Immature natural killer cell (primary cell): Measurements from ENCODE around the gene RPN2. TPM values are rescaled to one million over a fixed set of nuclear protein-coding genes. Genes with fewer than 3 reads are reported as not detected.

Experiments
- DNase-seq, 3 donors: peaks; one replicate each; pipeline ENCODE4 v3.0.0; 2022; ENCODE audit warnings: mixed read lengths in 1 of 3
- H3K27ac Mint-ChIP-seq, 6 donors: one replicate each; pipeline ENCODE4 v1.8.0; 2020; ENCODE audit warnings: mixed read lengths in 6 of 6, mild to moderate bottlenecking in 5 of 6, inconsistent platforms in 4 of 6, moderate library complexity in 3 of 6
- H3K27me3 Mint-ChIP-seq, 3 donors: one replicate each; pipeline ENCODE4 v1.8.0; 2020 to 2021; ENCODE audit warnings: low read depth in 3 of 3, mild to moderate bottlenecking in 3 of 3, mixed read lengths in 3 of 3, moderate library complexity in 3 of 3, inconsistent platforms in 1 of 3
- H3K36me3 Mint-ChIP-seq, 3 donors: one replicate each; pipeline ENCODE4 v1.8.0; 2020; ENCODE audit warnings: mixed read lengths in 3 of 3, inconsistent platforms in 2 of 3, mild to moderate bottlenecking in 2 of 3
- H3K4me1 Mint-ChIP-seq, 2 donors: one replicate each; pipeline ENCODE4 v1.8.0; 2020; ENCODE audit warnings: inconsistent platforms in 2 of 2, mild to moderate bottlenecking in 2 of 2, mixed read lengths in 2 of 2, moderate library complexity in 1 of 2
- H3K4me3 Mint-ChIP-seq, 5 donors: one replicate each; pipeline ENCODE4 v1.8.0; 2020; ENCODE audit warnings: mild to moderate bottlenecking in 5 of 5, mixed read lengths in 5 of 5, inconsistent platforms in 3 of 5, moderate library complexity in 3 of 5
- H3K9me3 Mint-ChIP-seq, 6 donors: one replicate each; pipeline ENCODE4 v1.8.0; 2020; ENCODE audit warnings: mild to moderate bottlenecking in 6 of 6, mixed read lengths in 6 of 6, inconsistent platforms in 4 of 6, moderate library complexity in 3 of 6
- polyA plus RNA-seq, 3 donors: library from polyadenylated mRNA; unstranded; fragments of 300-500 nt; fragmentation: Illumina TruSeq; gene quantifications; one replicate each; pipeline ENCODE4 v1.2.3, GENCODE V29; 2021

RPN2 gene
- polyA plus RNA-seq, 3 donors from 2014 or later = 238 to 353 (median 312) TPM

GRCh38 chr20:37209193-37209592 is 30.1 kb downstream of the RPN2 start:
- Mint-ChIP-seq H3K27me3 (no peaks in the 10 kb centered on the region), H3K9me3 (no peaks in the 10 kb centered on the region), H3K27ac (no peak overlapping the region), H3K4me1 (peaks cover 0 to 2% of the 10 kb centered on the region in 2 donors), H3K4me3 (no peak overlapping the region), H3K36me3 (peaks cover 9 to 43% (median 27%) of the 10 kb centered on the region in 3 donors)
- no peak for DNase-seq

- no peaks in the 10 kb centered on the region for H3K27me3 Mint-ChIP-seq
- peak overlapping the region in 1 of 6 donors; percentile 31 for H3K27ac Mint-ChIP-seq
- DNase-seq = no peak
- H3K9me3 Mint-ChIP-seq = no peaks in the 10 kb centered on the region
- H3K4me1 Mint-ChIP-seq = peaks cover 0 to 2% of the 10 kb centered on the region in 2 donors
- H3K36me3 Mint-ChIP-seq = peaks cover 14 to 42% (median 29%) of the 10 kb centered on the region in 3 donors
- H3K4me3 Mint-ChIP-seq = no peak overlapping the region
Observed at GRCh38 chr20:37209661-37210314, 30.7 kb downstream of the RPN2 start.

GRCh38 chr20:37218441-37218840 is 39.3 kb downstream of the RPN2 start:
- no peak overlapping the region for H3K4me3 Mint-ChIP-seq
- H3K27me3 Mint-ChIP-seq = peaks cover 0 to 1% (median 0%) of the 10 kb centered on the region in 3 donors
- no peaks in the 10 kb centered on the region for H3K9me3 Mint-ChIP-seq
- H3K36me3 Mint-ChIP-seq = peaks cover 12 to 28% (median 14%) of the 10 kb centered on the region in 3 donors
- H3K27ac Mint-ChIP-seq = no peak overlapping the region
- H3K4me1 Mint-ChIP-seq = peaks cover 0 to 12% of the 10 kb centered on the region in 2 donors
- no peak for DNase-seq

GRCh38 chr20:37218976-37219375 is 39.8 kb downstream of the RPN2 start:
- Mint-ChIP-seq H3K36me3 (peaks cover 12 to 32% (median 16%) of the 10 kb centered on the region in 3 donors), H3K9me3 (no peaks in the 10 kb centered on the region), H3K4me1 (peaks cover 0 to 12% of the 10 kb centered on the region in 2 donors), H3K27ac (no peak overlapping the region), H3K4me3 (no peak overlapping the region), H3K27me3 (peaks cover 0 to 1% (median 0%) of the 10 kb centered on the region in 3 donors)
- no peak for DNase-seq

- H3K4me1 Mint-ChIP-seq = peaks cover 0 to 12% of the 10 kb centered on the region in 2 donors
- H3K36me3 Mint-ChIP-seq = peaks cover 9 to 36% (median 21%) of the 10 kb centered on the region in 3 donors
- H3K27me3 Mint-ChIP-seq = peaks cover 0 to 1% (median 0%) of the 10 kb centered on the region in 3 donors
- no peak for DNase-seq
- no peak overlapping the region for H3K27ac Mint-ChIP-seq
- H3K9me3 Mint-ChIP-seq = no peaks in the 10 kb centered on the region
- no peak overlapping the region for H3K4me3 Mint-ChIP-seq
Observed at GRCh38 chr20:37219751-37220668, 40.9 kb downstream of the RPN2 start.

GRCh38 chr20:37220731-37221130 is 41.6 kb downstream of the RPN2 start:
- H3K36me3 Mint-ChIP-seq = peaks cover 14 to 38% (median 26%) of the 10 kb centered on the region in 3 donors
- H3K27ac Mint-ChIP-seq = no peak overlapping the region
- H3K4me1 Mint-ChIP-seq = peaks cover 0 to 12% of the 10 kb centered on the region in 2 donors
- no peak overlapping the region for H3K4me3 Mint-ChIP-seq
- no peak for DNase-seq
- no peaks in the 10 kb centered on the region for H3K9me3 Mint-ChIP-seq
- H3K27me3 Mint-ChIP-seq = peaks cover 0 to 1% (median 0%) of the 10 kb centered on the region in 3 donors

GRCh38 chr20:37222086-37222485 is 43.0 kb downstream of the RPN2 start:
- peaks cover 16 to 38% (median 26%) of the 10 kb centered on the region in 3 donors for H3K36me3 Mint-ChIP-seq
- peaks cover 0 to 1% (median 0%) of the 10 kb centered on the region in 3 donors for H3K27me3 Mint-ChIP-seq
- no peak for DNase-seq
- H3K4me3 Mint-ChIP-seq = no peak overlapping the region
- H3K9me3 Mint-ChIP-seq = no peaks in the 10 kb centered on the region
- H3K4me1 Mint-ChIP-seq = peaks cover 0 to 12% of the 10 kb centered on the region in 2 donors
- peak overlapping the region in 1 of 6 donors; percentile 37 for H3K27ac Mint-ChIP-seq

- DNase-seq = no peak
- Mint-ChIP-seq H3K36me3 (peaks cover 22 to 44% (median 32%) of the 10 kb centered on the region in 3 donors), H3K4me3 (no peak overlapping the region), H3K9me3 (no peaks in the 10 kb centered on the region), H3K27me3 (peaks cover 0 to 1% (median 0%) of the 10 kb centered on the region in 3 donors), H3K4me1 (peaks cover 0 to 12% of the 10 kb centered on the region in 2 donors), H3K27ac (peak overlapping the region in 3 of 6 donors; percentile 12 to 40 (median 20))
Observed at GRCh38 chr20:37223053-37223452, 43.9 kb downstream of the RPN2 start.

GRCh38 chr20:37225146-37225545 is 46.0 kb downstream of the RPN2 start:
- Mint-ChIP-seq H3K27me3 (no peaks in the 10 kb centered on the region), H3K36me3 (peaks cover 31 to 54% (median 40%) of the 10 kb centered on the region in 3 donors), H3K27ac (no peak overlapping the region)

GRCh38 chr20:37226889-37227288 is 47.8 kb downstream of the RPN2 start:
- peaks cover 0 to 1% (median 0%) of the 10 kb centered on the region in 3 donors for H3K27me3 Mint-ChIP-seq
- H3K36me3 Mint-ChIP-seq = peaks cover 40 to 63% (median 50%) of the 10 kb centered on the region in 3 donors
- peaks cover 0 to 12% of the 10 kb centered on the region in 2 donors for H3K4me1 Mint-ChIP-seq
- H3K27ac Mint-ChIP-seq = peak overlapping the region in 1 of 6 donors; percentile 40
- DNase-seq = no peak
- no peak overlapping the region for H3K4me3 Mint-ChIP-seq
- H3K9me3 Mint-ChIP-seq = no peaks in the 10 kb centered on the region

More at GRCh38 chr20:37225146-37225545, 46.0 kb downstream of the RPN2 start:
- Mint-ChIP-seq H3K4me1 (peaks cover 0 to 12% of the 10 kb centered on the region in 2 donors), H3K9me3 (no peaks in the 10 kb centered on the region), H3K4me3 (no peak overlapping the region)
- no peak for DNase-seq

- peaks cover 0 to 6% (median 0%) of the 10 kb centered on the region in 3 donors for H3K27me3 Mint-ChIP-seq
- peaks cover 40 to 71% (median 57%) of the 10 kb centered on the region in 3 donors for H3K36me3 Mint-ChIP-seq
- no peak for DNase-seq
- H3K27ac Mint-ChIP-seq = peak overlapping the region in 1 of 6 donors; percentile 30
- H3K9me3 Mint-ChIP-seq = no peaks in the 10 kb centered on the region
- peaks cover 0 to 2% of the 10 kb centered on the region in 2 donors for H3K4me1 Mint-ChIP-seq
- no peak overlapping the region for H3K4me3 Mint-ChIP-seq
Observed at GRCh38 chr20:37228082-37228481, 49.0 kb downstream of the RPN2 start.

- H3K9me3 Mint-ChIP-seq = no peaks in the 10 kb centered on the region
- no peak overlapping the region for H3K4me3 Mint-ChIP-seq
- peaks cover 0 to 6% (median 0%) of the 10 kb centered on the region in 3 donors for H3K27me3 Mint-ChIP-seq
- H3K36me3 Mint-ChIP-seq = peaks cover 40 to 71% (median 54%) of the 10 kb centered on the region in 3 donors
- H3K4me1 Mint-ChIP-seq = no peaks in the 10 kb centered on the region
- peak overlapping the region in 1 of 6 donors; percentile 14 for H3K27ac Mint-ChIP-seq
- DNase-seq = no peak
Observed at GRCh38 chr20:37228656-37229055, 49.5 kb downstream of the RPN2 start.

- Mint-ChIP-seq H3K36me3 (peaks cover 40 to 71% (median 56%) of the 10 kb centered on the region in 3 donors), H3K27me3 (peaks cover 0 to 6% (median 0%) of the 10 kb centered on the region in 3 donors), H3K4me3 (no peak overlapping the region), H3K9me3 (no peaks in the 10 kb centered on the region), H3K4me1 (no peaks in the 10 kb centered on the region), H3K27ac (peak overlapping the region in 1 of 6 donors; percentile 14)
- no peak for DNase-seq
Observed at GRCh38 chr20:37229357-37229756, 50.2 kb downstream of the RPN2 start.
